ENCODE results near the gene PRSS50. TPM values are rescaled to one million over a fixed set of nuclear protein-coding genes. Genes with fewer than 3 reads are reported as not detected.

Gene PRSS50
- total and polyA plus RNA-seq, 2 donors (not counting 3 experiments of a cell fraction or from before 2014, with no cell fraction given): not detected

- H2AFZ ChIP-seq (ENCODE audit: low read depth, low read length): no peak overlapping the region
- no peak overlapping the region for H3K9ac ChIP-seq (replicated peaks; ENCODE audit: extremely low read depth, insufficient read depth, low read length)
- no peaks in the 10 kb centered on the region for H3K36me3 ChIP-seq (ENCODE audit: control insufficient read depth in 2 of 2, extremely low read depth in 1 of 2, insufficient read depth in 2 of 2, low read length in 2 of 2)
- H3K4me1 ChIP-seq (ENCODE audit: control insufficient read depth, extremely low read depth, insufficient read depth, low read length): no peaks in the 10 kb centered on the region
- dilution Hi-C loops (cut with MboI; ENCODE audit: extremely low pct_ligation_motif_present, low sequenced_read_pairs) (no loop called here), intact Hi-C loops (cut with micrococcal nuclease) (no loop called here)
- ChIA-PET POLR2A (no interaction called here), CTCF (interaction anchor here (0.7 to 3.8 kb wide), 2 partner anchors 60 to 87 kb away, joined by 3 to 17 read pairs; no protein-coding TSS in a partner anchor)
- DNase-seq (ENCODE audit: low read depth, low spot score) (no peak), FAIRE-seq (no peak)
- no peak overlapping the region for H3K4me3 ChIP-seq (replicated peaks in 1 of 3; ENCODE audit: insufficient read depth in 1 of 3, low read depth in 1 of 3, low read length in 3 of 3)
- BruUV-seq (replicated peaks): no TSS peak
- no peak overlapping the region for H3K27ac ChIP-seq (ENCODE audit: insufficient read depth, low read depth, low read length)
- no peaks in the 10 kb centered on the region for H3K9me3 ChIP-seq (replicated peaks; ENCODE audit: control insufficient read depth, insufficient read depth, low read length)
- H3K9me1 ChIP-seq (replicated peaks; ENCODE audit: control insufficient read depth, extremely low read depth, insufficient read depth, low read length): no peaks in the 10 kb centered on the region
- no peaks in the 10 kb centered on the region for H3K79me2 ChIP-seq (ENCODE audit: control insufficient read depth, insufficient read depth, low read length)
- H3K27me3 ChIP-seq (ENCODE audit: control insufficient read depth in 2 of 2, insufficient read depth in 2 of 2, low read length in 2 of 2): peaks cover 4 to 8% of the 10 kb centered on the region in 2 experiments
- no peak overlapping the region for H3K4me2 ChIP-seq (ENCODE audit: insufficient read depth, low read length)
- H4K20me1 ChIP-seq (replicated peaks; ENCODE audit: control insufficient read depth, extremely low read depth, insufficient read depth, low read length): no peaks in the 10 kb centered on the region
- TF ChIP-seq, protein P1, sequence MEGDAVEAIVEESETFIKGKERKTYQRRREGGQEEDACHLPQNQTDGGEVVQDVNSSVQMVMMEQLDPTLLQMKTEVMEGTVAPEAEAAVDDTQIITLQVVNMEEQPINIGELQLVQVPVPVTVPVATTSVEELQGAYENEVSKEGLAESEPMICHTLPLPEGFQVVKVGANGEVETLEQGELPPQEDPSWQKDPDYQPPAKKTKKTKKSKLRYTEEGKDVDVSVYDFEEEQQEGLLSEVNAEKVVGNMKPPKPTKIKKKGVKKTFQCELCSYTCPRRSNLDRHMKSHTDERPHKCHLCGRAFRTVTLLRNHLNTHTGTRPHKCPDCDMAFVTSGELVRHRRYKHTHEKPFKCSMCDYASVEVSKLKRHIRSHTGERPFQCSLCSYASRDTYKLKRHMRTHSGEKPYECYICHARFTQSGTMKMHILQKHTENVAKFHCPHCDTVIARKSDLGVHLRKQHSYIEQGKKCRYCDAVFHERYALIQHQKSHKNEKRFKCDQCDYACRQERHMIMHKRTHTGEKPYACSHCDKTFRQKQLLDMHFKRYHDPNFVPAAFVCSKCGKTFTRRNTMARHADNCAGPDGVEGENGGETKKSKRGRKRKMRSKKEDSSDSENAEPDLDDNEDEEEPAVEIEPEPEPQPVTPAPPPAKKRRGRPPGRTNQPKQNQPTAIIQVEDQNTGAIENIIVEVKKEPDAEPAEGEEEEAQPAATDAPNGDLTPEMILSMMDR (IDR thresholded peaks at IDR 0.05; ENCODE audit: extremely low read depth in 1 of 2, insufficient read depth in 1 of 2, low read depth in 1 of 2, low read length in 2 of 2): no peak
- TF ChIP-seq FOS (IDR thresholded peaks at IDR 0.05; ENCODE audit: borderline replicate concordance, insufficient read depth, low read length) (no peak), POLR2AphosphoS5 (IDR thresholded peaks at IDR 0.05; ENCODE audit: insufficient read depth, low read depth, low read length) (no peak), POLR2A (IDR thresholded peaks at IDR 0.05; ENCODE audit: low read depth, low read length) (no peak), GATA2 (IDR thresholded peaks at IDR 0.05; ENCODE audit: insufficient read depth, insufficient read length, low read depth, low read length) (no peak), MYC (IDR thresholded peaks at IDR 0.05; ENCODE audit: low read depth, low read length) (no peak), JUN (IDR thresholded peaks at IDR 0.05; ENCODE audit: borderline replicate concordance, insufficient read depth, insufficient read length, low read depth) (no peak), MAX (IDR thresholded peaks at IDR 0.05; ENCODE audit: insufficient read depth, insufficient read length) (no peak), EZH2 (IDR thresholded peaks at IDR 0.05; ENCODE audit: borderline replicate concordance, low read depth, low read length, severe bottlenecking) (no peak)
These were observed 32.9 kb upstream of the PRSS50 start for GRCh38 chr3:46750555-46751038.

All from endothelial cell of umbilical vein (primary cell).